GM18511 (cell line): ENCODE measurements around the gene CELSR1.
"Not testable (repeated sequence)": the region's sequence is repeated elsewhere in the genome, so short reads cannot be mapped to it uniquely, and the experiment has no call there.

Source experiments
- ATAC-seq: cut with Tn5 transposase; IDR thresholded peaks from one replicate; pipeline ENCODE4 v1.9.1; 2021; ENCODE audit warnings: mild to moderate bottlenecking, moderate library complexity; ENCODE audit not compliant: unreplicated experiment

Gene CELSR1

GRCh38 chr22:46405901-46406300, 131.5 kb downstream of the CELSR1 start:
- ATAC-seq, result no peak

DNA sequence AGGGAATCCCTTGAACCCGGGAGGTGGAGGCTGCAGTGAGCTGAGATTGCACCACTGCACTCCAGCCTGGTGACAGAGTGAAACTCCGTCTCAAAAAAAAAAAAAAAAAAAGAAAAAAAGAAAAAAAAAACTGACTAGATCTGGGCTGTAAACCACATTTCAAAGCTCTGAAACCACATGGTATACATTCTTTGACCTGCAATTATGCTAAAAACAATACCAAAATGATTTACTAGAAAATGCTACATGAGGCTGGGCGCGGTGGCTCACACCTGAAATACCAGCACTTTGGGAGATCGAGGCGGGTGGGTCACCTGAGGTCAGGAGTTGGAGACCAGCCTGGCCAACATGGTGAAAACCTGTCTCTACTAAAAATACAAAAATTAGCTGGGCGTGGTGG, 133.5 kb downstream of the CELSR1 start:
- not testable (repeated sequence) for ATAC-seq

GRCh38 chr22:46402505-46402904, 134.9 kb downstream of the CELSR1 start:
- no peak for ATAC-seq

- no peak for ATAC-seq
These were observed 136.1 kb downstream of the CELSR1 start for GRCh38 chr22:46401370-46401769.

DNA sequence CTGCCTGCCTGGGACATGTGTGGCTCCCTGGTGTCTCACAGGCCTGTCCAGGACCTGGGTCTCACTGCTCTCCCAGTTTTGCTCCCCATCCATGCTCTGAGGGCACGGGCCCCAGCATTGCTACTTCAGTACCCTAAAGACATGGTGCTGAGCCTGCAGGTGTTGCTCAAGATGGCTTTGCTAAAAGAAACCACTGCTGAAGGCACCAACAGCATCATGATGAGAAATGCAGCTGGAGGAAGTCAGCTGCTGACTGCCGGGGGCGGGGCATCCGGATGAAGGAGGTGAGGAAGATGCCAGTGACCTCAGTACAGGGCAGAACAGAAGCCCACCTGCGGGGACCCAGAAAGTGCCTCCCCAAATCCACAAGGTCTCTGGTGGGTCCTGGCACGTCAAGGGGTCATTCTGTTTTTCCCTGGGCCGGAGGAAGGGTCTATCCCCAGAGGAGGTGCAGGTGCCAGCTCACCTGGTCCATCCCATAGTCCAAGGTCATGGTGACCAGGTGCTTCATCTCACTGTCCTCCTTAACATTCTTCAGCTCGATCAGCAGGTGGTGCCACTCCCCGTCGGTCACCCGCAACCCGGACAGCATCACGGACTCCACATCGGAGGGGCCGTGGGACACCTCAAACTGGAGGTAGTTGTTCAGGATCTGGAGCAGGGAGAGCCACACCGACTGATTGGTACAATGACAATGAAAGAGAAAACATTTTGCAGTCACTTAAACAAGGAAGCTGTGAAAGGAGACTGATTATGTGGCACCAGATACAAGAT, 138.0 kb downstream of the CELSR1 start:
- no peak for ATAC-seq

- ATAC-seq, result no peak
These were observed 139.5 kb downstream of the CELSR1 start for GRCh38 chr22:46397951-46398350.

DNA sequence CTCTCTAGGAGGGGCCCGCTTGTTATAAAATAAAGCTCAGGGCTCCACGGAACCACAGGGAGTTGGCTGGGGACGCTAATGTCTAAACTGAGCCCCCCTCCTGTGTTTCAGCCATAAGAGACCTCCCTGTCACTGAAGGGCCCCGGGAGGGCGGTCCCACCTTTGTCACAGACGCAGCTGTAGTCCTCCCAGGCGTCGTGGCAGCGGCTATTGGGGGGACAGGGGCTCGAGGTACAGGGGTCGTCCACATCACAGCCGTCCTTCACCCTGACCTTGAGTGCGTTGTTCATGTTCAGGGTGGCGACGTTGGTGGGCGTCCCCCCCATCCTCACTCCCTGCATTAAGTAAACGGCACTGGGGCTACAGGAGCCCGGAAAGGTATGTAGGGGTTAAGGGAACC, 139.9 kb downstream of the CELSR1 start:
- no peak for ATAC-seq

DNA sequence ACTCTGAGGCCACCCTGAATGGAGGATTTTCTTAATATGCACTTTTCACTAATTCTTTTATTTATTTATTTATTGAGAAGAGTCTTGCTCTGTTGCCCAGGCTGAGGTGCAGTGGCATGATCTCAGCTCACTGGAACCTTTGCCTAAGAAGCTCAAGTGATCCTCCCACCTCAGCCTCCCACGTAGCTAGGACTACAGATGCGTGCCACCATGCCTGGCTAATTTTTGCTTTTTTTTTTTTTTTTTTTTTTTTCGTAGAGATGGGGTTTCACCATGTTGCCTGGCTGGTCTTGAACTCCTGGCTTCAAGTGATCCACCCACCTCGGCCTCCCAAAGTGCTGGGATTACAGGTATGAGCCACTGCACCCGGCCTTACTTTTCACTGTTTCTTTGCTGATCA, 140.4 kb downstream of the CELSR1 start:
- ATAC-seq, result not testable (repeated sequence)

DNA sequence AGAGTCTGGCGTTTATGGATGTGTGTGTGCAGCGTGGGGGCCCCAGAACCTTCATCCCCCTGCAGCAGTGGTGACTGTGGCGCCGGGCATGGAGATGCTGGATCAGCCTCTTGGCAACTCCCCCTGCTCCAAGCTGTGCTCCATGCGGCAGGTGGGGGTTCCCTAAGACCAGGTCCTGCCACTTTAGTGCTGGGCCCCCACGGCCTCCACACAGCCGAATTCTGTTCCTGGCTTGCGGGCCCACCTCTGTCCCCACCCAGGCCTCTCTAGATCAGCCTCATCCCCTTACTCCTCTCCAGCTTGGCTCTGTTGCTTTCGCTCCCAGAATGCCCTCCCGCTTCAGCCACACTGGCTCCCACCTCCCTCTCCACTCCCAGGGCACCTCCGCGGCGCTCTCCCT, 142.3 kb downstream of the CELSR1 start:
- ATAC-seq, result no peak

GRCh38 chr22:46394622-46395021, 142.8 kb downstream of the CELSR1 start:
- ATAC-seq, result no peak

GRCh38 chr22:46393873-46394272, 143.5 kb downstream of the CELSR1 start:
- ATAC-seq, result no peak

- ATAC-seq, result no peak
These were observed 145.1 kb downstream of the CELSR1 start for GRCh38 chr22:46392137-46392844.

GRCh38 chr22:46391486-46392136, 145.8 kb downstream of the CELSR1 start:
- ATAC-seq, result no peak

DNA sequence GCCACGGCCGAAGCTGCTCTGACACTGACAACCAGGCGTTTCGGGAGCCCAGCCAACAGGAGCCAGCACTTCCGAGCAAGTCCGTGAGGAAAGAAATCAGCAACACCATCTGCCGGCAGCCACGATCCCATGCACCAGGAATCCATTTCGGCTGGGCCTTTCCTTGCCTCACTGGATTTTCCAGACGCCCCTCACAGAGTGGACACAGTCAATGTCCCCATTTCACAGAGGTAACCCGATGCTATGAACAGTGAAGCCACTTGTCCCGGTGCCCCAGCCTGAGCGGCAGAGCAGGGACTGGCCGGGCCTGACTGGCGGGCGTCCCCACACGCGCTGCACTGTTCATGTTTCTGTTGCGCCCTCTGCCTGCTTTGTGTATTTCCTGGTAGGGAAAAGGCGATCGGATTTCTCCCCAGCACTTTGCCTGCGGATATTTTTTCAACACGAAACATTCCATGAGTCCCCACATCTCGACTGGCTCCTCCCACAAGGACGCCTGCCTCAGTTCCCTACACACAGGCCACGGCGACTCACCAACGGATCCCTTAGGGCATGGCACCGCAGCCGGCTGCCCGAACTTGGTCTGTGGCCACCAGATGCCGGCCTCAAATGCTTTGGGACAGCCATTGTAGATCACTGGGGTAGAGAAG, 146.6 kb downstream of the CELSR1 start:
- ATAC-seq, result no peak

DNA sequence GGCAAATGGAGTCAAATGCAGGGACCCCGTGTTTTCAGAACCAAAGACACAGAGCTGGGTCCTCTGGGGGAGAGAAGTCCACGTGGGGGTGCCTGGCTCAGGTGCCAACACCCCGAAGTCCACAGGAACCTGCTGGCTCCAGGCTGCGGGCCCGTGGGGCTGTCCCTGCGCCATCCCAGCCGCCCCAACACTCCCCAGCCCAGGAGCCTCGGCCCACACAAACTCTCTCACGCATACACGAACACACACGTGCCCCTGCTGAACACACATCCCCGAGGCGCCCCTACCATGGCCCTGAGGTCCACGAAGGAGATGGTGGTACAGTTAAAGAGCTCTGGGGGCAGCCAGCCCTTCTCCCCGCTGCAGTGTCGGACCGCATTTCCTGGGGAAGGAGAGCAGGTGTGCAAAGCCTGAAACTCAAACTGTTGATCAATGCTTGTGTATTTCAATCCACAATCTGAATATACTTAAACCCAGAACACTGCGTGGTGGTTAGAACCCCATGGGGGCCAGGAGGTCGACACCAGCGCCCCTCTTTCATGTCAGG, 147.2 kb downstream of the CELSR1 start:
- no peak for ATAC-seq

DNA sequence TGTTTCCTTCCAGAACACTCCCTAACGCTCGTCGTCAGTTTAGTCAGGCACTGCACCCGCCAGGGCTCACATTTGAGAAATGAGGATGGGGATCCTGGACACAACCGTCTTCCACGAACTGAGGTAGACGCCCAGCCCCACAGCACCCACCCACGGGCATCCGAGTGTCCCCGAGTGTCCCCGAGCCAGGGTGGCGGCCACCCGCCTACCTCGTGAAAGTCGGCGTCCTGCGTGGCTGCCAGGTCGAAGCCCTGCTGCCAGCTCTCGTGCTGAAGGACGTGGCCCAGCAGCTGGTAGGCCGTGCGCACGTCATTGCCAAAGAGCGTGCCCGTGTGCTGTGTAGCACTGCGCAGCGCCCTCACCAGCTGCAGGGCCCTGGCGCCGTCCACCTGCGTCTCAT, 148.3 kb downstream of the CELSR1 start:
- no peak for ATAC-seq

DNA sequence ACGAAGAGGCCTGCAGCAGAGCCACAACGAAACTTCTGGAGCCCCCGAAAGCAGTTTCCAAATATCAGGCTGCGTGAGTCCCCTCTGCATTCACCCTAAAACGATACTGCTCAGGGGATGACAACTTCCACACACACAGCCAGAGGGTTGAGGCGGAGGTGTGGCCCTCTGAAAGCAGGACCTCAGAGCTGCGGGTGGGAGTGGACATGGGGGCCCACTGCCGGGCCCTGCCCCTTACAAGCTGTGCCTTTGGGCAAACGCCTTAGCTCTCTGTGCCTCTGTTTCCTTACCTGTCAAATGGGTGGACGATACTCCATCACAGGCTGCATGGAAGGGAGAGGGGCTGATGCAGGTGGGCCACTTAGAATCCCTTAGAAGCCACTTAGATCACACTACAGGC, 148.8 kb downstream of the CELSR1 start:
- no peak for ATAC-seq

- no peak for ATAC-seq
These were observed 149.7 kb downstream of the CELSR1 start for GRCh38 chr22:46387748-46388147.

DNA sequence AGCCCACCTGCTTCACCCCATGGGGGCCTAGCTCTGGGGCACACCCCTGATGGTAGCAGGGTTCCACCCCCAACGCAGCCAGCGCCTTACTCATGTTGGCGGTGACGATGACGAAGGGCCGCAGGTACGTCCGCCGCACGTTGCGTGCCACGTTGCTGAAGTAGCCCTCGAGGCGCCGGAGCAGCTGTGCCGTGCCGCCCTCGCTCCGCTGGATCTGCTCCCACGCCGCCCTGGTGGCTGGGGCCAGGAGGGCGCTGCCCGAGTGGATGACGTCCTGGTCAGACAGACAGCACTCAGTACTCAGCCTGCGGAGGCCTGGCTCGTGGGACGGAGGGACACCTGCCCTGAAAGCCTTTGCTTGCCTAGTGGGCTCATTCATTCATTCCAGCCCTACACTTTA, 151.1 kb downstream of the CELSR1 start:
- ATAC-seq, result no peak

DNA sequence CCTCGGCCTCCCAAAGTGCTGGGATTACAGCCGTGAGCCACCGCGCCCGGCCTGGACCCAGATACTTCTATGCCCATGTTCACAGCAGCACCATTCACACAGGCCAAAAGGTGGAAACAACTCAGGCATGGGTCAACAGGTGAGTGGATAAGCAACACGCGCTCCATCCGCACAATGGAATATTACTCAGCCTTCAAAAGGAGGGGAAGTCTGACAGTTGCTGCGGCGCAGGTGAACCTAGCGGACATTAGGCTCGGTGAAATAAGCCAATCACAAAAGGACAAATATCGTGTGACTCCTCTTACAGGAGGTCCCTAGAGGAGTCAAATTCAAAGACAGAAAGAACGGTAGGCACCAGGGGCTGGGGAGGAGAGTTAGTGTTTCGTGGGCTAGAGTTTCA, 154.9 kb downstream of the CELSR1 start:
- no peak for ATAC-seq

- ATAC-seq, result no peak
These were observed 155.7 kb downstream of the CELSR1 start for GRCh38 chr22:46381731-46382130.
